COLO829 (cell line): ENCODE results near the gene FGF18.
"Not testable (repeated sequence)": the region's sequence is repeated elsewhere in the genome, so short reads cannot be mapped to it uniquely, and the experiment has no call there.

Source experiments
- DNase-seq: peaks from one replicate; pipeline ENCODE4 v3.0.0; 2012; ENCODE audit warnings: low spot score

The FGF18 gene, protein sequence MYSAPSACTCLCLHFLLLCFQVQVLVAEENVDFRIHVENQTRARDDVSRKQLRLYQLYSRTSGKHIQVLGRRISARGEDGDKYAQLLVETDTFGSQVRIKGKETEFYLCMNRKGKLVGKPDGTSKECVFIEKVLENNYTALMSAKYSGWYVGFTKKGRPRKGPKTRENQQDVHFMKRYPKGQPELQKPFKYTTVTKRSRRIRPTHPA

DNA sequence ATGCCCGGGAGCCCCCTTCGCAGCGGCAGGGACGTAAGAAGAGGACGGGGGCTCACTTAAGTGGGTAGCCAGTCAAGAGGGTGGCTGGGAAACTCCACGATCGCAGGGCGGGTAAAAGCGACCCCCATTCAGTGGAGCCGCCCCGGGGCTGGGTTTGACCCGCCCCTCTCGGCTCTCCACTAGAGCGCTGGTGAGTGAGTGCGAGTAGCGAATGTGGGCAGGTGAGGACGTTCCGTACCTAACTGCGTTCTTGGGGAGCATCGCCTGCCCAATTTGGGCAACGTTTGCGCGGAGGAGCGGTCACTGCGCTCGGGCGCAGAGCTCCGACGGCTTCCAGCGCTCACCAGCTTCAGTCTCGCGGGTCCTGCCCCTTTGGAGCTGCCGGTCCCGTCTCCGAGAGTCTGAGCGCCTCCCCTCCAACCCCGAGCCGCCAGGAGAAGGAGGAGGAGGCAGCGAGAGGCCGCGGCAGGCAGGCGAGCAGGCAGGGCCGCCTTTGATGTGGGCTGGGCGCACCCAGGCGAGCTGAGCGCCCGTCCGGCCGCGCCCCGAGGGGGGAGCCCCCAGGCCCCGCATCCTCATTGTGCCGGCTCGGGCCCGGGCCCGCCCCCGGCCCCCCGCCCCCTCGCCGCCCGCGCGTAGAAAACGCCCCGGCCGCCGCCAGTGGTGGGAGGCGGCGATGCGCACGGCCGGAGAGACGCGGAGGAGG, at the start of gene FGF18:
Gene FGF18 (plus strand): TSS at position 666 of the 706 bp plus-strand sequence. CDS start 553 bp downstream, outside the sequence.
- no peak for DNase-seq

GRCh38 chr5:171369898-171370297, 49.5 kb upstream of the FGF18 start:
- DNase-seq = no peak

DNA sequence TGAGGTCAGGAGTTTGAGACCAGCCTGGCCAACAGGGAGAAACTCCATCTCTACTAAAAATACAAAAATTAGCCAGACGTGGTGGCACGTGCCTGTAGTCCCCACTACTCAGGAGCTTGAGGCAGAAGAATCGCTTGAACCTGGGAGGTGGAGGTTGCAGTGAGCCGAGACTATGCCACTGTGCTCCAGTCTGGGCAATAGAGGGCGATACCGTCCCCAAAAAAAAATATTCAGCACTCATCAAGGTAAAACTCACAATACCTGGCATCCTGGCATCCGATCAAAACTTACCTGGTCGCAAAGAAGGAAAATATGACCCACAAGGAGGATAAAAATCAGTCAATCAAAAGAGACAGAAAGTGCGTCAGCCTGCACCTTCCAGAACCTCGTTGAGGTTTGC, 48.6 kb upstream of the FGF18 start:
- DNase-seq = not testable (repeated sequence)

DNA sequence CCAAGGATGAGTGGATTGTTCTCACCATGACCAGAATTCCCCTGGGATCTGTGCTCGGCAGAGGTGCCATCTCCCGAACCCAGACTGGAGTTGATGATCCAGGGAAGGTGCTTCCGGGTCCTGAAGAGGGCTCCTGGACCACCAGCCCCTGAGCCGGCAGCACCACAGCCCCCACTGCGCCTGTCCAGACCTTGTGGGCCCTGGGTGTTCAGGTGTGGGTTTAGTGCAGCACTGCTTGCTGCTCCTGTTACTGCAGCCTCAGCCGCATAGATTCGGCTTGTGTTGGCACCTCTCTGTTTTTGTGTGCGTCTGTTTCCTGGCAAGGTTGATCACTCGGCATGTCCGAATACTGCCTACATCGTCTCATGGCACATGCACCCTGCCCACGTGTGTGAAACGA, 48.1 kb upstream of the FGF18 start:
- DNase-seq = no peak

GRCh38 chr5:171379961-171380360, 39.5 kb upstream of the FGF18 start:
- DNase-seq = no peak

DNA sequence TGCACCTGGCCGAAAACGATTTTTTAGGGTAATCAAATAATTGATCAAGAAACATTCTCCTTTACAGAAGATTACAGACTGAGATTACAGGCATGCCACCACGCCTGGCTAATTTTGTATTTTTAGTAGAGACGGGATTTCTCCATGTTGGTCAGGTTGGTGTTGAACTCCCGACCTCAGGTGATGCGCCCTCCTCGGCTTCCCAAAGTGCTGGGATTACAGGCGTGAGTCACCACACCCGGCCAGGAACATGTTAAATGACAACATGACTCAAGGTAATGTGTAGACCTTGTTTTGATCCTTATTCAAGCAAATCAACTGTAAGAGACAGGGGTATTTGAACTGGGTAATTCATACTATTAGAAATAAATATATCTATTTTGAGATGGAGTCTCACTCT, 35.0 kb upstream of the FGF18 start:
- DNase-seq = not testable (repeated sequence)

GRCh38 chr5:171384999-171385398, 34.4 kb upstream of the FGF18 start:
- DNase-seq = not testable (repeated sequence)

GRCh38 chr5:171386006-171386671, 33.3 kb upstream of the FGF18 start:
- DNase-seq = no peak

GRCh38 chr5:171386861-171387344, 32.5 kb upstream of the FGF18 start:
- no peak for DNase-seq

GRCh38 chr5:171387345-171387969, 32.0 kb upstream of the FGF18 start, which contains the start of gene NPM1:
Gene NPM1 (plus strand): TSS chr5:171387849. CDS start chr5:171387949, 100 bp downstream.
- DNase-seq = peak; percentile 98

DNA sequence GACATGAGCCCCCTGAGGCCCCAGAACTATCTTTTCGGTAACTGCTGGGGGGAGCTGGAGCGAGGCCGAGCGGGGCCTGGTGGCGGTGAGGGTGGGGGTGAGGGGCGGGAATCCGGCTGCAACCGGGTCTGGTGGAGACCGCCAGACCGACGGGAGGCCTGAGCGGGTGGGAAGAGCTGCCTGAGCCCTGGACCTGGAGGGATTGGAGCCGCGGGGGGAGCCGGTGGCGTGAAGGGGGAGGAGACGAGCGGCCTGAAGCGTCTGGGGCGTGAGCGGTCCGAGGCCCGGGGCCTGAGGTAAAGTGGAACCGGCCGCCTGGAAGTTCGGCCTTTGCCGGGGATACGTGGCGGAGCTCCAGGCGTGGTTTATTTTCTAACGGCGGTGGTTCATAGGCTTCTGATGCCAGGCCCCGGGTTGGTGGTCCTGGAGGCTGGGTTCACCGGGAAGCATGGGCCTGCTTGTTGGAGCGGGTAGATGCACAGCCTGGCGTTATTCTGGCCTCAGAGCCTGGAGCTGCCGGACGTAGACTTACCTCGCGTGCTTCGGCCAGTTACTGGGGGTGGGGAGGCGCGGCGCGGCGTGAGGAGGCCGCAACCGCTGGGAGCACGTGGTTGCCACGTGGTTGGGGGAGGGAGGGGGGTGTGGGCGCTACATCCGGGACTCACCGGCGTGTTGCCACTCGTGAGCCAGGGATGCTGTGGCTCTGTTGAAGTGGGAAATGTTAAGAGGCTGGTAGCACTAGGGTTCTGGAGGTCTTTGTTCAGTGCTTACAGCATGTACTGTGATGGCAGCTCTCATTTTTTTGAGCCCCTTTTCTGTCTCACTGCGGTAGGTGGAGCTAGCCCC, 31.3 kb upstream of the FGF18 start:
- peak; percentile 33 for DNase-seq

DNA sequence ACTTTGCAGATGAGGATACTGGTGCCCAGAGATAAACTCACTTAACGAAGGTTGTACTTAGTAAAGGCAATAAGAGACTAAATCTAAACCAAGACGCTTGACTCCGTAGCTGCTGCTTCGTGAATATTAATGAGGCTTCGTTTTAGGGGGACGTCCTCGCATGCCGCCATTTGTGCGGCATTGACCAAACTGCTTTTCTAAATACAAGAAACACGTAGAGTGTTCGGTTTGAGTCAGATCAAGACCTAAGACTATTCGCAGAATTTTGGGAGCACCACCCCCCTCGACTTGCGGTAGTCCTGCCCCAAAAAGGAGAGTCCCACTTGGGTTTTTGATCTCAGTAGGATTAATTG, 30.7 kb upstream of the FGF18 start:
- DNase-seq = no peak

- DNase-seq = no peak
These were observed 28.4 kb upstream of the FGF18 start for GRCh38 chr5:171390883-171391677.

- DNase-seq = no peak
These were observed 27.4 kb upstream of the FGF18 start for GRCh38 chr5:171391996-171392577.

GRCh38 chr5:171392585-171393159, 26.8 kb upstream of the FGF18 start:
- no peak for DNase-seq

GRCh38 chr5:171395042-171395441, 24.4 kb upstream of the FGF18 start:
- no peak for DNase-seq

DNA sequence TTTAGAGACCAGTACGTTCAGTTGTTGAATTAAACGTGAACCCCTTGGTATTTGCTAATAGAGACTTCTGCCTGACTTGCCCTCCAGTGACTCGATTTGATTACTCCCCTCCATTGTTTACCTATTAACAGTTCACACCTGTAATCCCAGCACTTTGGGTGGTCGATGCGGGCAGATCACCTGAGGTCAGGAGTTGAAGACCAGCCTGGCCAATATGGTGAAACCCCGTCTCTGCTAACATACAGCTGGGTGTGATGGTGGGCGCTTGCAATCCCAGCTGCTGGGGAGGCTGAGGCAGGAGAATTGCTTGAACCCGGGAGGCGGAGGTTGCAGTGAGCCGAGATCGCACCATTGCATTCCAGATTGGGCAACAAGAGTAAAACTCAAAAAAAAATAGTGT, 22.9 kb upstream of the FGF18 start:
- not testable (repeated sequence) for DNase-seq

DNA sequence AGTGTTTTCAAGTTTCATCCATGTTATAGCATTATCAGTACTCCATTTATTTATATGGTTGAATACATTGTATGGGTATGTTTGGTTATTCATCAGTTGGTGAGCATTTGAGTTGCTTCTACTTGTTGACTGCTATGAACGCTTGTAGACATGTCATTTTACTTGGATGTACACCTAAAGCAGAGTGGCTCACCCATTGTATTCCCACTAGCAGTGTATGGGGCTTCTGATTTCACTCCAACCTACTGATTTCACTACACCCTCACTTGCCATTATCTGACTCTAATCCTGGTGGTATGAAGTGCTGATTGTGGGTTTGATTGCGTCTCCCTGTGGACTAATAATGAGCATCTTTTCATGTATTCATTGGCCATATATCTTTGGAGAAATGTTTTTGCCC, 22.3 kb upstream of the FGF18 start:
- DNase-seq = no peak

- no peak for DNase-seq
These were observed 21.8 kb upstream of the FGF18 start for GRCh38 chr5:171397599-171397998.

DNA sequence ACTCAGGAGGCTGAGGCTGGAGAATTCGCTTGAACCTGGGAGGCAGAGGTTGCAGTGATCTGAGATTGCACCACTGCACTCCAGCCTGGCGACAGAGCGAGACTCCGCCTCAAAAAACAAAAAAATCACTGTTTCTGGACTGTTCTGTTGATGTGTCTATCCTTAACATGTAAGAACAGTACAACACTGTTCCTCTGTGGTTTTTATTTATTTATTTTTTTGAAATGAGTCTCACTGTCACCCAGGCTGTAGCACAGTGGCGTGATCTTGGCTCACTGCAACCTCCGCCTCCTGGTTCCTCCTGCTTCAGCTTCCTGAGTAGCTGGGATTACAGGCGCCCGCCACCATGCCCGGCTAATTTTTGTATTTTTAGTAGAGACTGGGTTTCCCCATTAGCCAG, 20.8 kb upstream of the FGF18 start:
- DNase-seq = not testable (repeated sequence)
